ENCODE results near the gene ZNF618. TPM values are rescaled to one million over a fixed set of nuclear protein-coding genes. Genes with fewer than 3 reads are reported as not detected.

ZNF618 gene
- total RNA-seq, 1 experiment from 2014 or later = 29.4 TPM

- Histone ChIP-seq H3K9me3 (ENCODE audit: low read depth, low read length, poor library complexity, severe bottlenecking) (no peaks in the 10 kb centered on the region), H3K4me3 (ENCODE audit: low read depth, low read length, poor library complexity, severe bottlenecking) (no peak overlapping the region), H3K4me1 (ENCODE audit: insufficient read depth, low read length, poor library complexity, severe bottlenecking) (no peaks in the 10 kb centered on the region), H3K27me3 (replicated peaks; ENCODE audit: insufficient read depth, low read depth, low read length, poor library complexity) (no peaks in the 10 kb centered on the region), H3K27ac (ENCODE audit: low read depth, low read length, poor library complexity, severe bottlenecking) (no peak overlapping the region), H3K36me3 (ENCODE audit: insufficient read depth, low read length, poor library complexity, severe bottlenecking) (no peaks in the 10 kb centered on the region)
- intact Hi-C loops (cut with micrococcal nuclease; ENCODE audit: unreplicated experiment) = no loop called here
- POLR2A ChIA-PET (ENCODE audit: low non-redundant PET) = no interaction called here
- no peak for DNase-seq (ENCODE audit: low spot score)
- TF ChIP-seq, protein P1, sequence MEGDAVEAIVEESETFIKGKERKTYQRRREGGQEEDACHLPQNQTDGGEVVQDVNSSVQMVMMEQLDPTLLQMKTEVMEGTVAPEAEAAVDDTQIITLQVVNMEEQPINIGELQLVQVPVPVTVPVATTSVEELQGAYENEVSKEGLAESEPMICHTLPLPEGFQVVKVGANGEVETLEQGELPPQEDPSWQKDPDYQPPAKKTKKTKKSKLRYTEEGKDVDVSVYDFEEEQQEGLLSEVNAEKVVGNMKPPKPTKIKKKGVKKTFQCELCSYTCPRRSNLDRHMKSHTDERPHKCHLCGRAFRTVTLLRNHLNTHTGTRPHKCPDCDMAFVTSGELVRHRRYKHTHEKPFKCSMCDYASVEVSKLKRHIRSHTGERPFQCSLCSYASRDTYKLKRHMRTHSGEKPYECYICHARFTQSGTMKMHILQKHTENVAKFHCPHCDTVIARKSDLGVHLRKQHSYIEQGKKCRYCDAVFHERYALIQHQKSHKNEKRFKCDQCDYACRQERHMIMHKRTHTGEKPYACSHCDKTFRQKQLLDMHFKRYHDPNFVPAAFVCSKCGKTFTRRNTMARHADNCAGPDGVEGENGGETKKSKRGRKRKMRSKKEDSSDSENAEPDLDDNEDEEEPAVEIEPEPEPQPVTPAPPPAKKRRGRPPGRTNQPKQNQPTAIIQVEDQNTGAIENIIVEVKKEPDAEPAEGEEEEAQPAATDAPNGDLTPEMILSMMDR (conservative IDR thresholded peaks at IDR 0.05; ENCODE audit: low read depth, low read length) = no peak
- TF ChIP-seq EZH2 (IDR thresholded peaks at IDR 0.05; ENCODE audit: borderline replicate concordance, low read depth, low read length, poor library complexity, severe bottlenecking) = no peak
- CTCF ChIA-PET = no interaction called here
- no TSS peak for BruUV-seq (replicated peaks)
These were observed 108.7 kb downstream of the ZNF618 start for GRCh38 chr9:113984639-113985380.

DNA sequence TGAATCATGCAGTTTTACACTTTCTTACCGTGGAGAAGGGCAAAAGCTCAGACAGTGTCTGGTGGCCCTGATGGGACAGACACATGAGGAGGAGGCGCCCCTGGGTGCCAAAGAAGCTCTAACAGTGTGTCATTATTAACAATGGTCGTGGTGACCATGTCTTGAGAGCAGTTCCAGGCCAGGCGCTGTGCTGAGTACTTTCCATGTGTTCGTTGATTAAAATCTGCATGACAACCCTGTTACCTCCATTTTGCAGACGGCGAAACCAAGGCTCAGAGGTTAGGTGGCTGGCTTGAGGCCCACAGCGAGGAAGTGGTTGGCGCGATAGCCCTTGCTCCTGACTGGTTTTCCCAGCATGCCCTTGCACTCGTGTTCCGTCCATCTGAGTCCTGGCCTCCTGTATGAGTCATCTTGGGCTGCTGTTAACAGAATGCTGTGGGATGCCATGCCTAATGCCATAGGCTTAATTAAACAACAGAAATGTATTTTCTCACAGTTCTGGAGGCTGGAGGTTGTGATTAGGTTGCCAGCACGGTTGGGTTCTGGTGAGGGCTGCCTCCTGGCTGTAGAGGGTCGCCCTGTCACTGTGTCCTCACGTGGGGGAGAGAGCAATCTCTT is 110.0 kb downstream of the ZNF618 start:
- Histone ChIP-seq H3K27me3 (replicated peaks; ENCODE audit: insufficient read depth, low read depth, low read length, poor library complexity) (no peaks in the 10 kb centered on the region), H3K4me1 (ENCODE audit: insufficient read depth, low read length, poor library complexity, severe bottlenecking) (no peaks in the 10 kb centered on the region), H3K4me3 (ENCODE audit: low read depth, low read length, poor library complexity, severe bottlenecking) (no peak overlapping the region), H3K9me3 (ENCODE audit: low read depth, low read length, poor library complexity, severe bottlenecking) (no peaks in the 10 kb centered on the region), H3K36me3 (ENCODE audit: insufficient read depth, low read length, poor library complexity, severe bottlenecking) (no peaks in the 10 kb centered on the region), H3K27ac (ENCODE audit: low read depth, low read length, poor library complexity, severe bottlenecking) (no peak overlapping the region)
- no peak for DNase-seq (ENCODE audit: low spot score)
- ChIA-PET CTCF (no interaction called here), POLR2A (ENCODE audit: low non-redundant PET) (no interaction called here)
- BruUV-seq (replicated peaks) = no TSS peak
- intact Hi-C loops (cut with micrococcal nuclease; ENCODE audit: unreplicated experiment) = no loop called here
- TF ChIP-seq EZH2 (IDR thresholded peaks at IDR 0.05; ENCODE audit: borderline replicate concordance, low read depth, low read length, poor library complexity, severe bottlenecking) = no peak
- TF ChIP-seq, protein P1 (conservative IDR thresholded peaks at IDR 0.05; ENCODE audit: low read depth, low read length) = no peak

GRCh38 chr9:113986931-113987330 is 110.8 kb downstream of the ZNF618 start:
- TF ChIP-seq, protein P1 (conservative IDR thresholded peaks at IDR 0.05; ENCODE audit: low read depth, low read length) = no peak
- TF ChIP-seq EZH2 (IDR thresholded peaks at IDR 0.05; ENCODE audit: borderline replicate concordance, low read depth, low read length, poor library complexity, severe bottlenecking) = no peak
- POLR2A ChIA-PET (ENCODE audit: low non-redundant PET) = no interaction called here

More at GRCh38 chr9:113986931-113987330, 110.8 kb downstream of the ZNF618 start:
- intact Hi-C loops (cut with micrococcal nuclease; ENCODE audit: unreplicated experiment) = no loop called here
- CTCF ChIA-PET = no interaction called here
- no peak for DNase-seq (ENCODE audit: low spot score)
- no peak overlapping the region for H3K27ac ChIP-seq (ENCODE audit: low read depth, low read length, poor library complexity, severe bottlenecking)
- H3K4me1 ChIP-seq (ENCODE audit: insufficient read depth, low read length, poor library complexity, severe bottlenecking) = no peaks in the 10 kb centered on the region
- no peaks in the 10 kb centered on the region for H3K27me3 ChIP-seq (replicated peaks; ENCODE audit: insufficient read depth, low read depth, low read length, poor library complexity)
- no peaks in the 10 kb centered on the region for H3K36me3 ChIP-seq (ENCODE audit: insufficient read depth, low read length, poor library complexity, severe bottlenecking)
- no TSS peak for BruUV-seq (replicated peaks)
- no peak overlapping the region for H3K4me3 ChIP-seq (ENCODE audit: low read depth, low read length, poor library complexity, severe bottlenecking)
- no peaks in the 10 kb centered on the region for H3K9me3 ChIP-seq (ENCODE audit: low read depth, low read length, poor library complexity, severe bottlenecking)

Measured in A673 (cell line).